GM23338 (cell line): ENCODE measurements around the gene NUDC. TPM values are rescaled to one million over a fixed set of nuclear protein-coding genes. Genes with fewer than 3 reads are reported as not detected.

ENCODE experiments used
- ATAC-seq: fragments of 200-7000 bp; cut with Tn5 transposase; 3 replicates; pipeline ENCODE4 v1.9.1; 2020
- DNase-seq: peaks from one replicate; pipeline ENCODE4 v3.0.0-alpha.2; 2015; ENCODE audit warnings: low spot score
- H2AFZ ChIP-seq: fragments of 200-600 bp; sonication (generic); 2 replicates; pipeline ENCODE4 v1.8.0; 2016; ENCODE audit warnings: antibody characterized with exemption, mild to moderate bottlenecking, moderate library complexity
- H3F3A ChIP-seq: fragments of 200-600 bp; sonication (generic); replicated peaks from 2 replicates; pipeline ENCODE4 v1.8.0; 2017; ENCODE audit warnings: antibody characterized with exemption, mixed run types, low read depth
- H3K27ac ChIP-seq: fragments of 200-600 bp; sonication (generic); 2 replicates; pipeline ENCODE4 v1.6.1; 2016; ENCODE audit warnings: low read depth
- H3K27me3 ChIP-seq: fragments of 200-600 bp; sonication (generic); 2 replicates; pipeline ENCODE4 v1.8.0; 2016; ENCODE audit warnings: mild to moderate bottlenecking, mixed run types, moderate library complexity; ENCODE audit not compliant: insufficient read depth
- H3K36me3 ChIP-seq: fragments of 200-600 bp; sonication (generic); 2 replicates; pipeline ENCODE4 v1.8.0; 2016; ENCODE audit warnings: mild to moderate bottlenecking; ENCODE audit not compliant: insufficient read depth
- H3K4me1 ChIP-seq: fragments of 200-600 bp; sonication (generic); 2 replicates; pipeline ENCODE4 v1.8.0; 2016; ENCODE audit warnings: mild to moderate bottlenecking, moderate library complexity; ENCODE audit not compliant: insufficient read depth
- H3K4me2 ChIP-seq: fragments of 200-600 bp; sonication (generic); 2 replicates; pipeline ENCODE4 v1.7.1; 2017; ENCODE audit warnings: mixed run types
- H3K4me3 ChIP-seq: fragments of 200-600 bp; sonication (generic); 2 replicates; pipeline ENCODE4 v1.6.1; 2016; ENCODE audit warnings: mixed run types
- H3K79me2 ChIP-seq: fragments of 200-600 bp; sonication (generic); replicated peaks from 2 replicates; pipeline ENCODE4 v1.8.0; 2017; ENCODE audit warnings: mild to moderate bottlenecking; ENCODE audit not compliant: insufficient read depth
- H3K9me2 ChIP-seq: fragments of 200-600 bp; sonication (generic); 2 replicates; pipeline ENCODE4 v1.8.0; 2017; ENCODE audit not compliant: insufficient read depth
- H4K20me1 ChIP-seq: fragments of 200-600 bp; sonication (generic); replicated peaks from 2 replicates; pipeline ENCODE4 v1.8.0; 2017; ENCODE audit warnings: mild to moderate bottlenecking; ENCODE audit not compliant: insufficient read depth
- H3K27ac Mint-ChIP-seq: 2 replicates; pipeline ENCODE4 v1.8.0; 2020; ENCODE audit warnings: inconsistent platforms, mild to moderate bottlenecking, moderate library complexity, mixed read lengths
- H3K27me3 Mint-ChIP-seq: 3 replicates; pipeline ENCODE4 v1.8.0; 2022; ENCODE audit warnings: low read depth, mild to moderate bottlenecking, moderate library complexity, mixed read lengths, inconsistent platforms; ENCODE audit not compliant: insufficient read depth, poor library complexity
- H3K36me3 Mint-ChIP-seq: 3 replicates; pipeline ENCODE4 v1.8.0; 2021; ENCODE audit warnings: low read depth, mild to moderate bottlenecking, inconsistent platforms, moderate library complexity, mixed read lengths
- H3K4me1 Mint-ChIP-seq: 3 replicates; pipeline ENCODE4 v1.8.0; 2020; ENCODE audit warnings: mild to moderate bottlenecking, inconsistent platforms, mixed read lengths
- H3K4me3 Mint-ChIP-seq: 3 replicates; pipeline ENCODE4 v1.8.0; 2021; ENCODE audit warnings: moderate library complexity, mild to moderate bottlenecking, inconsistent platforms, mixed read lengths
- H3K9me3 Mint-ChIP-seq: 3 replicates; pipeline ENCODE4 v1.8.0; 2020; ENCODE audit warnings: moderate library complexity, mild to moderate bottlenecking, inconsistent platforms, mixed read lengths
- CTCF ChIP-seq, 2 experiments: fragments of 200-600 bp in 1 of 2; sonication (generic) in 1 of 2; conservative IDR thresholded peaks; 2 replicates each; pipeline versions ENCODE4 v1.5.1 to v1.6.1; 2016 to 2017; ENCODE audit warnings: antibody characterized with exemption in 2 of 2, low read depth in 2 of 2, mild to moderate bottlenecking in 2 of 2, moderate library complexity in 1 of 2
- EZH2 ChIP-seq: fragments of 200-600 bp; sonication (generic); IDR thresholded peaks from one replicate; pipeline ENCODE4 v1.8.0; 2017; ENCODE audit warnings: antibody characterized with exemption, mild to moderate bottlenecking, low read depth; ENCODE audit not compliant: unreplicated experiment
- EZH2phosphoT487 ChIP-seq: fragments of 200-600 bp; sonication (generic); IDR thresholded peaks from one replicate; pipeline ENCODE4 v1.8.1; 2018; ENCODE audit warnings: antibody characterized with exemption; ENCODE audit not compliant: unreplicated experiment
- JUNB ChIP-seq: IDR thresholded peaks from one replicate; pipeline ENCODE4 v1.6.1; 2016; ENCODE audit warnings: antibody characterized with exemption; ENCODE audit not compliant: unreplicated experiment
- NANOG ChIP-seq: IDR thresholded peaks from 2 replicates; pipeline ENCODE4 v1.6.1; 2016; ENCODE audit warnings: antibody characterized with exemption, borderline replicate concordance
- POLR2AphosphoS5 ChIP-seq: IDR thresholded peaks from 2 replicates; pipeline ENCODE4 v1.6.1; 2016; ENCODE audit warnings: antibody characterized with exemption, low read depth
- REST ChIP-seq: IDR thresholded peaks from one replicate; pipeline ENCODE4 v1.6.1; 2018; ENCODE audit warnings: antibody characterized with exemption; ENCODE audit not compliant: unreplicated experiment
- STAT1 ChIP-seq: IDR thresholded peaks from one replicate; pipeline ENCODE4 v1.6.1; 2016; ENCODE audit warnings: antibody characterized with exemption; ENCODE audit not compliant: unreplicated experiment
- ZNF114 ChIP-seq: fragments of 250-450 bp; sonication (Bioruptor Pico); IDR thresholded peaks from 2 replicates; pipeline ENCODE4 v1.5.0; 2020; ENCODE audit warnings: mild to moderate bottlenecking, moderate library complexity
- ZNF331 ChIP-seq: fragments of 250-450 bp; sonication (Bioruptor Pico); IDR thresholded peaks from 2 replicates; pipeline ENCODE4 v1.5.0; 2020; ENCODE audit warnings: low read depth, mild to moderate bottlenecking, moderate library complexity
- ZNF462 ChIP-seq: fragments of 250-450 bp; sonication (Bioruptor Pico); IDR thresholded peaks from 2 replicates; pipeline ENCODE4 v1.5.0; 2020; ENCODE audit warnings: mild to moderate bottlenecking, moderate library complexity
- polyA plus RNA-seq: library from polyadenylated mRNA; unstranded; fragments of >200 nt; fragmentation: Nextera tagmentation; extraction: Ambion mirVana; gene quantifications from 2 replicates; pipeline ENCODE4 v1.2.1, GENCODE V29; 2016
- total RNA-seq: library from RNA; depleted of rRNA; stranded (reverse); fragments of >200 nt; shearing (Covaris generic); gene quantifications from 2 replicates; pipeline ENCODE4 v1.2.3, GENCODE V29; 2014

NUDC gene
- total and polyA plus RNA-seq, 2 experiments from 2014 or later, result 96.2 to 224 TPM

- Mint-ChIP-seq H3K27me3 (peaks cover 8% of the 10 kb centered on the region), H3K27ac (peak overlapping the region; percentile 61), H3K4me1 (peaks cover 7% of the 10 kb centered on the region; the same call in 2 of the 3 replicates), H3K36me3 (peaks cover 12% of the 10 kb centered on the region), H3K9me3 (peaks cover 2% of the 10 kb centered on the region; the same call in 1 of the 3 replicates), H3K4me3 (peak overlapping the region; percentile 79)
- TF ChIP-seq ZNF114 (CRISPR knock-in tag) (no peak), JUNB (no peak), EZH2phosphoT487 (no peak), ZNF331 (CRISPR knock-in tag) (no peak)
- H3K4me2 ChIP-seq, result peak overlapping the region; percentile 84
- DNase-seq, result no peak
- H3F3A ChIP-seq, result peaks cover 6% of the 10 kb centered on the region; the same call in 1 of the 2 replicates
- peak overlapping the region; percentile 83 for H3K27ac ChIP-seq
- H3K9me2 ChIP-seq, result no peaks in the 10 kb centered on the region
- peak overlapping the region; percentile 96 for H3K4me3 ChIP-seq
- H3K27me3 ChIP-seq, result no peaks in the 10 kb centered on the region
- H2AFZ ChIP-seq, result peak overlapping the region; percentile 52
- ATAC-seq, result no peak
- no peaks in the 10 kb centered on the region; the same call in 1 of the 2 replicates for H3K36me3 ChIP-seq
- 0 out of 2 replicates have a peak, but pooled peaks cover 4% of the 10 kb centered on the region for H4K20me1 ChIP-seq
- H3K4me1 ChIP-seq, result peaks cover 22% of the 10 kb centered on the region; the same call in 1 of the 2 replicates
- peaks cover 10% of the 10 kb centered on the region for H3K79me2 ChIP-seq
Measured at GRCh38 chr1:26960625-26960966, 39.1 kb downstream of the NUDC start.

GRCh38 chr1:26961826-26962225, 40.3 kb downstream of the NUDC start:
- Histone ChIP-seq H3K9me2 (no peaks in the 10 kb centered on the region), H3K4me2 (no peak overlapping the region), H2AFZ (no peak overlapping the region), H3K27me3 (no peaks in the 10 kb centered on the region), H3K4me1 (peaks cover 25% of the 10 kb centered on the region; the same call in 1 of the 2 replicates), H3K27ac (no peak overlapping the region), H3K36me3 (no peaks in the 10 kb centered on the region; the same call in 1 of the 2 replicates), H4K20me1 (0 out of 2 replicates have a peak, but pooled peaks cover 4% of the 10 kb centered on the region), H3F3A (peaks cover 6% of the 10 kb centered on the region; the same call in 1 of the 2 replicates), H3K4me3 (no peak overlapping the region), H3K79me2 (peaks cover 10% of the 10 kb centered on the region)
- no peak overlapping the region for H3K27ac Mint-ChIP-seq
- DNase-seq, result no peak
- H3K36me3 Mint-ChIP-seq, result peaks cover 5% of the 10 kb centered on the region
- ATAC-seq, result no peak
- peaks cover 14% of the 10 kb centered on the region for H3K27me3 Mint-ChIP-seq
- 0 out of 3 replicates have a peak, but pooled peaks cover 2% of the 10 kb centered on the region for H3K9me3 Mint-ChIP-seq
- H3K4me1 Mint-ChIP-seq, result peaks cover 11% of the 10 kb centered on the region
- H3K4me3 Mint-ChIP-seq, result 0 out of 3 replicates have a peak overlapping the region, but pooled peaks have one; percentile 25
- no peak for TF ChIP-seq ZNF462 (CRISPR knock-in tag)
- TF ChIP-seq CTCF (conservative IDR thresholded peaks at IDR 0.05; ENCODE audit: low read depth in 2 of 2), result no peak
- no peak for TF ChIP-seq STAT1
- no peak for TF ChIP-seq ZNF114 (CRISPR knock-in tag)
- no peak for TF ChIP-seq NANOG
- TF ChIP-seq EZH2, result no peak
- TF ChIP-seq POLR2AphosphoS5, result no peak
- TF ChIP-seq REST, result no peak
